Uterus (tissue), 4 donors: Measurements from ENCODE around the gene ALPG. TPM values are rescaled to one million over a fixed set of nuclear protein-coding genes. Genes with fewer than 3 reads are reported as not detected.

ENCODE experiments used
- DNase-seq, 2 donors: peaks; one replicate each; pipeline ENCODE4 v3.0.0-alpha.2; 2019 to 2020
- H3K27ac ChIP-seq, 2 donors: fragments of 200-600 bp; sonication (generic); 1 replicate in 1 of 2; 2 replicates in 1 of 2; pipeline ENCODE4 v1.5.1; 2016 to 2018
- H3K27me3 ChIP-seq, 2 donors: fragments of 200-600 bp; sonication (generic); one replicate each; pipeline ENCODE4 v1.5.1; 2018 to 2019; ENCODE audit warnings: control low read depth in 1 of 2
- H3K36me3 ChIP-seq, 2 donors: fragments of 200-600 bp; sonication (generic); one replicate each; pipeline ENCODE4 v1.5.1; 2019; ENCODE audit warnings: control low read depth in 1 of 2
- H3K4me1 ChIP-seq, 2 donors: fragments of 200-600 bp; sonication (generic); one replicate each; pipeline ENCODE4 v1.5.1; 2018 to 2019; ENCODE audit warnings: control low read depth in 1 of 2
- H3K4me3 ChIP-seq, 2 donors: fragments of 200-600 bp; sonication (generic); 1 replicate in 1 of 2; 2 replicates in 1 of 2; pipeline ENCODE4 v1.5.1; 2018 to 2019; ENCODE audit warnings: mild to moderate bottlenecking in 1 of 2
- H3K9me3 ChIP-seq, 2 donors: fragments of 200-600 bp; sonication (generic); one replicate each; pipeline ENCODE4 v1.5.1; 2019; ENCODE audit warnings: control low read depth in 1 of 2
- POLR2A ChIP-seq, 2 donors: fragments of 450-650 bp; IDR thresholded peaks; one replicate each; pipeline ENCODE4 v1.6.1; 2016; ENCODE audit warnings: antibody characterized with exemption in 2 of 2, mild to moderate bottlenecking in 1 of 2, moderate library complexity in 1 of 2
- intact Hi-C: fragments of 100-400 bp; cut with DNase I; formaldehyde crosslinking; loops from one replicate; pipeline ENCODE4 v1.15.1; 2023; ENCODE audit warnings: low total_unique reads
- small RNA-seq: library from RNA; depleted of rRNA; stranded (forward); fragments of <200 nt; gene quantifications from one replicate; pipeline ENCODE3, GENCODE V24; 2016
- total RNA-seq, 4 donors: library from RNA; depleted of rRNA in 3 of 4; stranded (reverse); fragments of >200 nt in 3 of 4; gene quantifications; one replicate each; pipeline versions ENCODE4 v1.1.0 to v1.2.4, GENCODE V29; 2014 to 2023
- TF ChIP-seq, protein P1 (sequence below), 4 experiments: fragments of 200-600 bp in 2 of 4; fragments of 450-650 bp in 2 of 4; sonication (generic) in 2 of 4; IDR thresholded peaks; one replicate each; pipeline ENCODE4 v1.5.1; 2016 to 2019; ENCODE audit warnings: antibody characterized with exemption in 4 of 4, mild to moderate bottlenecking in 2 of 4, moderate library complexity in 1 of 4
- donor health status: DM: yes; HTN: yes; CAD: no.

Gene ALPG
- total RNA-seq, 4 donors from 2014 or later, result not detected

DNA sequence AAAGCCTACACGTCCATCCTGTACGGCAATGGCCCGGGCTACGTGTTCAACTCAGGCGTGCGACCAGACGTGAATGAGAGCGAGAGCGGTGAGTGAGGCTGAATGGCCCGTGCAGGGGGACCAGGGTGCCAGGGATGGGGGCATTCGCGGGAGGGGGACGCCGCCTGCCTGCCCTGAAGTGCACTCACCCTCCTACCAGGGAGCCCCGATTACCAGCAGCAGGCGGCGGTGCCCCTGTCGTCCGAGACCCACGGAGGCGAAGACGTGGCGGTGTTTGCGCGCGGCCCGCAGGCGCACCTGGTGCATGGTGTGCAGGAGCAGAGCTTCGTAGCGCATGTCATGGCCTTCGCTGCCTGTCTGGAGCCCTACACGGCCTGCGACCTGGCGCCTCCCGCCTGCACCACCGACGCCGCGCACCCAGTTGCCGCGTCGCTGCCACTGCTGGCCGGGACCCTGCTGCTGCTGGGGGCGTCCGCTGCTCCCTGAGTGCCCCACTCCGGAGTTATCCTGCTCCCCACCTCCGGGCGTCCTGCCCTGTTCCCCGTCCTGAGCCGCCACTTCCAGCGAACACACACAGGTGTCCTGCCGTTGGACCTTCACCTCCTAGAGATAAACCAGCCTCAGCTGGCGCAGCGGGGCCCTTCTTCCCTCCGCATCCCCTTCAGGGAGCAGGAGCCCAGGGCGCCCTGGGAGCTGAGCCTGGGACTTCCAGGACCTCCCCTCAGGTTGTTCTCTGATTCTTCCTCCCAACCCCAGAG lies 52.2 kb downstream of the ALPG start:
- H3K4me3 ChIP-seq, result no peak overlapping the region
- intact Hi-C loops, result no loop called here
- no peak for DNase-seq
- no peaks in the 10 kb centered on the region for H3K27me3 ChIP-seq
- no peak overlapping the region for H3K27ac ChIP-seq
- H3K4me1 ChIP-seq, result no peaks in the 10 kb centered on the region
- H3K36me3 ChIP-seq, result no peaks in the 10 kb centered on the region
- no peaks in the 10 kb centered on the region for H3K9me3 ChIP-seq
- TF ChIP-seq POLR2A (IDR thresholded peaks at IDR 0.05), result no peak
- TF ChIP-seq, protein P1, sequence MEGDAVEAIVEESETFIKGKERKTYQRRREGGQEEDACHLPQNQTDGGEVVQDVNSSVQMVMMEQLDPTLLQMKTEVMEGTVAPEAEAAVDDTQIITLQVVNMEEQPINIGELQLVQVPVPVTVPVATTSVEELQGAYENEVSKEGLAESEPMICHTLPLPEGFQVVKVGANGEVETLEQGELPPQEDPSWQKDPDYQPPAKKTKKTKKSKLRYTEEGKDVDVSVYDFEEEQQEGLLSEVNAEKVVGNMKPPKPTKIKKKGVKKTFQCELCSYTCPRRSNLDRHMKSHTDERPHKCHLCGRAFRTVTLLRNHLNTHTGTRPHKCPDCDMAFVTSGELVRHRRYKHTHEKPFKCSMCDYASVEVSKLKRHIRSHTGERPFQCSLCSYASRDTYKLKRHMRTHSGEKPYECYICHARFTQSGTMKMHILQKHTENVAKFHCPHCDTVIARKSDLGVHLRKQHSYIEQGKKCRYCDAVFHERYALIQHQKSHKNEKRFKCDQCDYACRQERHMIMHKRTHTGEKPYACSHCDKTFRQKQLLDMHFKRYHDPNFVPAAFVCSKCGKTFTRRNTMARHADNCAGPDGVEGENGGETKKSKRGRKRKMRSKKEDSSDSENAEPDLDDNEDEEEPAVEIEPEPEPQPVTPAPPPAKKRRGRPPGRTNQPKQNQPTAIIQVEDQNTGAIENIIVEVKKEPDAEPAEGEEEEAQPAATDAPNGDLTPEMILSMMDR (IDR thresholded peaks at IDR 0.05), result no peak

DNA sequence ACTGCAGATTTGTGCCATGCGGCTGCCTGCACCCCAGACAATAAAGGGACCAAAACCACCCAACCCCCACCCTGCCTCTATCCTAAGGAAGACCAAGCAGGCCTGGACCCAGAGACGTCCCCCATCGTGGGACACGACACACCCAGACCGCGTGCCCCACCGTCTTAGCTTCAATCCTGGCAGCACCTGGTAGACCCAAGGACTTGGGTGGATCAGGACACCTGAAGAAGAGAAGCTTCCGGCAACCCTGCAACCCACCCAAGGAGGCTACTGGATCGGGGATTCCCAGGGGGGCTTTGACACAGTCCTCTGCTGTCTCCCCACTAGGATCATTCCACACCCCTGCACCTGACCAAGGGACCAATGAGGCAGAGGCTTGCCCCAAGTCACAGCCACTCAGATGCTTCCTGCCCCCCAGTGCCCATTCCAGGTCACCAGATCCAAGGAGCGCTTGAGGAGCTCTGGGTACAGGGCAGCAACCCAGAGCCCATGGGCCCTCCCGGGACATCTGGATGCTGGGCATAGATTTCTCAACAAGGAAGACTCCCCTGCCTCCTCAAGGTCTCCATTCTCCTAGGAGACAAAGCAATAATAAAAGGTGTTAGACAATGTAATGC lies 52.9 kb downstream of the ALPG start:
- intact Hi-C loops, result no loop called here
- H3K9me3 ChIP-seq, result no peaks in the 10 kb centered on the region
- no peak overlapping the region for H3K27ac ChIP-seq
- no peak for DNase-seq
- no peaks in the 10 kb centered on the region for H3K4me1 ChIP-seq
- TF ChIP-seq, protein P1 (IDR thresholded peaks at IDR 0.05), result no peak
- TF ChIP-seq POLR2A (IDR thresholded peaks at IDR 0.05), result no peak
- no peaks in the 10 kb centered on the region for H3K36me3 ChIP-seq
- H3K27me3 ChIP-seq, result no peaks in the 10 kb centered on the region
- H3K4me3 ChIP-seq, result no peak overlapping the region

DNA sequence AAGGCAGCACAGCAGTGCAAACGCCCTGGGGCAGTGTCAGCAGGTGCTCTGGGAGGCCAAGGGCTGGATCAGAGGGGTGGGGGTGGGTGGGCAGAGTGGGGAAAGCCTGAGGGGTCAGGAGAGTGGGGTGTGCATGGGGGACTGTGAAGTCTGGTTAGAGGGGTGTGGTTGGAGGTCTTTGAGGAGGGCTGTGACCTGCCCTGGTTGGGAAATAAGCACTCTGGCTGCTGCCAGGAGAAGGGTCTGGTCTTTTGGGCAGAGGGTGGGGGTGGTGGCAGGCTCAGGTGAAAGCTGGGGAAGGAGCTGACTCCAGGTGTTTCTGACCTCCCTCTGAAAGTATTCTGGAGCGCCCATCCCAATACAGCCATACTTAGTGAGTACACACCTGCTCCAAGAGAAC lies 53.5 kb downstream of the ALPG start:
- TF ChIP-seq, protein P1 (IDR thresholded peaks at IDR 0.05), result no peak
- Histone ChIP-seq H3K4me3 (no peak overlapping the region), H3K27ac (no peak overlapping the region), H3K4me1 (no peaks in the 10 kb centered on the region), H3K27me3 (no peaks in the 10 kb centered on the region), H3K9me3 (no peaks in the 10 kb centered on the region), H3K36me3 (no peaks in the 10 kb centered on the region)
- DNase-seq, result no peak
- intact Hi-C loops, result no loop called here

Small RNA genes lying within 50 kb of the gene (small RNA-seq; reads per million reads assigned to genes)
- not detected for gene AC068134.4

Other genes with a start within 250 kb of the ALPG start
- under 1 TPM in 1 of 4 donors, not detected in 3; 0.62 TPM for gene ALPP, start 28.1 kb upstream of the ALPG start, total RNA-seq
- not detected for gene ALPI, start 49.3 kb downstream of the ALPG start, total RNA-seq
- 10 to 100 TPM in 1 of 4 donors, 1 to 10 TPM in 1, not detected in 2; 1.9 to 10.8 TPM for gene ECEL1, start 81.0 kb downstream of the ALPG start, total RNA-seq
- not detected for gene PRSS56, start 113.5 kb downstream of the ALPG start, total RNA-seq
- not detected for gene CHRND, start 119.3 kb downstream of the ALPG start, total RNA-seq
- gene CHRNG, start 132.8 kb downstream of the ALPG start, total RNA-seq, result not detected
- gene TIGD1, start 143.7 kb downstream of the ALPG start, total RNA-seq, result 1 to 10 TPM; 4.6 to 8.5 (median 5.0) TPM
- gene EIF4E2, start 143.8 kb downstream of the ALPG start, total RNA-seq, result 100 to 1,000 TPM in 1 of 4 donors, 10 to 100 TPM in 3; 24.3 to 195 (median 56.6) TPM
- 100 to 1,000 TPM in 1 of 4 donors, 10 to 100 TPM in 2, 1 to 10 TPM in 1; 8.5 to 102 (median 38.1) TPM for gene EFHD1, start 226.8 kb downstream of the ALPG start, total RNA-seq